ELF-1 (cell line): ENCODE data around the gene LRP1-AS.

Experiments
- DNase-seq: peaks from one replicate; pipeline ENCODE4 v3.0.0-alpha.2; 2016; ENCODE audit warnings: low read depth, low spot score

The LRP1-AS gene

DNA sequence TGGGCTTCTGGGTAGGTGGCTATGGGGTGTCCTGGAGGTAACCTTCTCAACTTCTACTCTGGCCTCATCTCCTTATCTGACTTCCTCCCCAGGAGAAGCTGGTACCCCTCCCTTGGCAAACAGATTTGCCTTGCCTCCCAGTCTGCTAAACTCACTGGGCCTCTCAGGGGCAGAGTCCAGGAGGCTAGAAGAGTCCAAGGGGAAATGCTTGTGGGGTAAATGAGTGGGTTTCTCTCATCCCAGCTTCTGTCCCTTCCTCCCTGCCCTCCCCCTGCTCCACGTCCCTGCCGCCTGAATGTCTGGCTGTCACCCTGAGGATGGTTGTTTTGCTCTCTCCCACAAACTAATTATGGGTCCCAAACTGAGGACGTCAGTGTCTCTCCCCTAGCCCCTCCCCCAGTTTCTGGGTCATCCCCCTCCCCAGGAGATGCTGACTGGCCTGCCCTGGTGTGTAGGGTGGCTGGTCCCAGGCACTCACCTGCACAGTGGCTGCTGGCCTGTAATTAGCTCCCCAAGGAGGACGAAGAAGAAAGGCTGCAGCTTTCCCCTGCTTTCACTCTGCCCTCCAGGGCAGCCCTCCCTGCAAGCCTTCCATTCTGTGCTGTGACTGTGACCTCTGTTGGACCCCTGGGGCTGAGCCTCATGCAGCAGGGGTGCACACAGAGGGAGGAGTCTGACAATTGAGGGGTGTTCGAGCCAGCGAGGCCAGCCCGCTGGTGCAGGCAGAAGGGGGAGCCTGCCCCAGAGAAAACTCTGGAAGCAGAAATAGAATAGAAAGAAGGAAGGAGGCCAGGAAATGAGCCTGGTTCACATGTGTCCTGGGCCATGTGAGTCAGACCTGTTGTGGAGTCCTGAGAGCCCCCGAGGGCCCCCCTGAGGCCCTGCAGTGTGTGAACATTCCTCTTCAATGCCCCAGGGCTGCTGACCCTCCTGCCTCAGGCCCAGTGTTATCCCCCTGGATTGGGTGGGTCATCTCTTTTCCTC lies at the start of gene LRP1-AS:
LRP1-AS (minus strand) TSS at position 659 of the 984 bp plus-strand sequence.
- peak; percentile 71 for DNase-seq

- no peak for DNase-seq
Observed at GRCh38 chr12:57196956-57197355, 49.5 kb upstream of the LRP1-AS start.

DNA sequence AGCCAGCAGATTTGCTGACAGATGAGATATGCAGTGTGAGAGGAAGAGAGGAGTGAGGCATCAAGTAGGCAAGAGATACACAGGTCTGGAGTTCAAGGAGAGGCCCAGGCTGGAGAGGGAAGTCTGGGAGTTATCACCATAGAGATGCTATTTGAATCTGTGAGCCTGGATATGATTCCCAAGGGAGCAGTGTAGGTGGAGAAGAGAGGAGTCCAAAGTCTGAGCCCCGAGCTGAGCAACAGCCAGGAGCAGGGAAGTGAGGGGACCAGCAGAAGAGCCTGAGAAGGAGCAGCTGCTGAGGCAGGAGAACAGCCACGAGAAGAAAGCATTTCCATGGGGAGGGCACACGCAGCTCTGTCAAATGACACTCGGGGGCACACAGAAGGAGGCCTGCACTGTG lies 49.0 kb upstream of the LRP1-AS start:
- DNase-seq, result no peak

DNA sequence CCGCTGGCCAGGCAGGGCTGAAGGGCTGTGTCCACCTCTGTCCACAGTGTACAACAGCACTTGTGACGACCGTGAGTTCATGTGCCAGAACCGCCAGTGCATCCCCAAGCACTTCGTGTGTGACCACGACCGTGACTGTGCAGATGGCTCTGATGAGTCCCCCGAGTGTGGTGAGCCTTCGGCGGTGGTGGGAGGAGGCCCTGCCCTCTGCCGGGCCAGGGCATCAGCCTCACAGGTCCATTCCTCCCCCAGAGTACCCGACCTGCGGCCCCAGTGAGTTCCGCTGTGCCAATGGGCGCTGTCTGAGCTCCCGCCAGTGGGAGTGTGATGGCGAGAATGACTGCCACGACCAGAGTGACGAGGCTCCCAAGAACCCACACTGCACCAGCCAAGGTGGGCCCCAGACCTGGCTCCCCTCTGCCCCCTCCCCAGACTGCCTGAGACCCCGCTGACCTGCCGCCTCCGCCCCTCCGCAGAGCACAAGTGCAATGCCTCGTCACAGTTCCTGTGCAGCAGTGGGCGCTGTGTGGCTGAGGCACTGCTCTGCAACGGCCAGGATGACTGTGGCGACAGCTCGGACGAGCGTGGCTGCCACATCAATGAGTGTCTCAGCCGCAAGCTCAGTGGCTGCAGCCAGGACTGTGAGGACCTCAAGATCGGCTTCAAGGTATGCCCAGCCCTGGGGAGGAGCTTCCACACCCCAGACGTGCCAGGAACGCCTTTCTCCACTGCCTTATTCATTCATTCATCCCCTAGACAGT lies 48.4 kb upstream of the LRP1-AS start:
- no peak for DNase-seq

GRCh38 chr12:57195186-57195585 lies 47.8 kb upstream of the LRP1-AS start:
- no peak for DNase-seq

DNA sequence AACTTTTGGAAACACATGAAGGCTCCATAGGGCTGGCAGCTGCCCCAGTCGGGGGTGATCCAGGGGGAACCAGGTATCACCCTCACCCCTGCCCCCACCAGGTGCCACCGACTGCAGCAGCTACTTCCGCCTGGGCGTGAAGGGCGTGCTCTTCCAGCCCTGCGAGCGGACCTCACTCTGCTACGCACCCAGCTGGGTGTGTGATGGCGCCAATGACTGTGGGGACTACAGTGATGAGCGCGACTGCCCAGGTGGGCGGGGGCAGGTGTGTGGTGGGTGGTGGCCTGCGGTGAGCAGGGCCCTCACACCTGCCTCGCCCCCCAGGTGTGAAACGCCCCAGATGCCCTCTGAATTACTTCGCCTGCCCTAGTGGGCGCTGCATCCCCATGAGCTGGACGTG lies 46.8 kb upstream of the LRP1-AS start:
- no peak for DNase-seq

- no peak for DNase-seq
Observed at GRCh38 chr12:57193706-57194245, 46.4 kb upstream of the LRP1-AS start.

DNA sequence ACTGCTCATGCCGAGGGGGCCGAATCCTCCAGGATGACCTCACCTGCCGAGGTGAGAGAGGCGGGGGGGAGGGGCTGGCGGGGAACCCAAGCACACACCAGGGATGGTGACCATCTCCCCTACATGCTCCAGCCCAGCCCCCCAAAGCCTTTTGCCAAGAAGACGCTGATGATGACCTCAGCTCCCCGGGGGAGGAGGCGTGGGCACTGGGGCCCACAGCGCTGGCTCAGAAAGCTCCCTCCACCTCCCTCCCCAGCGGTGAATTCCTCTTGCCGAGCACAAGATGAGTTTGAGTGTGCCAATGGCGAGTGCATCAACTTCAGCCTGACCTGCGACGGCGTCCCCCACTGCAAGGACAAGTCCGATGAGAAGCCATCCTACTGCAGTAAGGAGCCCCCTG lies 45.5 kb upstream of the LRP1-AS start:
- no peak for DNase-seq

DNA sequence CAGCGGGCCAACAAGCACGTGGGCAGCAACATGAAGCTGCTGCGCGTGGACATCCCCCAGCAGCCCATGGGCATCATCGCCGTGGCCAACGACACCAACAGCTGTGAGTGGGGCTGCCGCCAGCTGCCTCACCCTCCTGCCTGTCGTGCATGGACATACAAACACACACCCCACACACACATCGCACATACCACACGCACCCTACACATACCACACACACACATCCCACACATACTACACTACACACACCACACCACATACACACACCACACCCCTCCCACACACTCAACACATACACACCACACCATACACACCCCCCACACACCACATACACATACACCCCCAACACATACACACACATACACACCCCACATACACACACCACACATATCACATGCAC lies 44.0 kb upstream of the LRP1-AS start:
- DNase-seq, result no peak

DNA sequence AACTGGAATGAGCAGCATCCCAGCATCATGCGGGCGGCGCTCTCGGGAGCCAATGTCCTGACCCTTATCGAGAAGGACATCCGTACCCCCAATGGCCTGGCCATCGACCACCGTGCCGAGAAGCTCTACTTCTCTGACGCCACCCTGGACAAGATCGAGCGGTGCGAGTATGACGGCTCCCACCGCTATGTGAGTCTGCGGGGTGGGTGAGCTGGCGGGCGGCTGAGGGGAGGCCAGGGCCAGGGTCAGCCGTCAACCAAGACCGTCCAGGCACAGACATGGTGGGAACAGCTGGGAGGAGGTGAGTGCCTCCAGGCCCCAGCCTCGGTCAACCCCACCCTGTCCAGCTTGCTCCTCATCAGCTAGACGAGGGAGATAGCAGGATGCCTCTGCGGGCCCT lies 43.4 kb upstream of the LRP1-AS start:
- DNase-seq, result no peak

DNA sequence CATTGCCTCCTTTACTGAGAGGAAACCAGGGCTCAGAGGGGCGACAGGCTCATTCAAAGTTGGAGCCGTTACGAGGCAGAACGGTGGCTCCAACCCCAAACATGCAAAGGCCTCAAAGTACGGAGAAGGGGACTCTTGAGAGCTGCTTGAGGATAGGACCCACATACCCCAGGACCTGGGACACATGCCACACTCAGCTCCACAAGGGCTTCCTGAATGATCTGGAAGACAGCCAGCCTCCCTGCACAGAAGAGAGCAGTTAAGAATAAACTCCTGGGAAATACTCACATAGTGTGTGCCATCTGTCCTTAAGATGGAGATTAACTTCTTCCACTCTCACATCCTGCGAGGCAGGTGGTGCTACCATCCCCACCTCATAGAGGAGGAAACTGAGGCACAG lies 42.6 kb upstream of the LRP1-AS start:
- no peak for DNase-seq

DNA sequence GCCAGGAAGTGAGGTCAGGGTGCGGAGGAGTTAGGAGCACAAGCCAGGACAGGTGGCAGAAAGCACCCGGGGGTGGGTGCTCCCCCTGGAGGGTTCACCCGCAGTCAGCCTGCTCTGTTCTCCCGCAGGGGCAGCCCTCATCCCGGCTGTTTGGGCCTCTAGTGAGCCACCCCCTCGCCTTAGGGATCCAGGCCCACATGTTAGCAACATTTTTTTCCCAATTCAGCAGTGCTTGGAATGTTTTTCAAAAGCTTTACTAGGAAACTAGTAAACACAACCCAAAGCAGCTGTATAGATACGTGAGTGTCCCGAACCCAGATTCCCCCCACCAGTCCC lies 40.6 kb upstream of the LRP1-AS start:
- DNase-seq, result no peak

DNA sequence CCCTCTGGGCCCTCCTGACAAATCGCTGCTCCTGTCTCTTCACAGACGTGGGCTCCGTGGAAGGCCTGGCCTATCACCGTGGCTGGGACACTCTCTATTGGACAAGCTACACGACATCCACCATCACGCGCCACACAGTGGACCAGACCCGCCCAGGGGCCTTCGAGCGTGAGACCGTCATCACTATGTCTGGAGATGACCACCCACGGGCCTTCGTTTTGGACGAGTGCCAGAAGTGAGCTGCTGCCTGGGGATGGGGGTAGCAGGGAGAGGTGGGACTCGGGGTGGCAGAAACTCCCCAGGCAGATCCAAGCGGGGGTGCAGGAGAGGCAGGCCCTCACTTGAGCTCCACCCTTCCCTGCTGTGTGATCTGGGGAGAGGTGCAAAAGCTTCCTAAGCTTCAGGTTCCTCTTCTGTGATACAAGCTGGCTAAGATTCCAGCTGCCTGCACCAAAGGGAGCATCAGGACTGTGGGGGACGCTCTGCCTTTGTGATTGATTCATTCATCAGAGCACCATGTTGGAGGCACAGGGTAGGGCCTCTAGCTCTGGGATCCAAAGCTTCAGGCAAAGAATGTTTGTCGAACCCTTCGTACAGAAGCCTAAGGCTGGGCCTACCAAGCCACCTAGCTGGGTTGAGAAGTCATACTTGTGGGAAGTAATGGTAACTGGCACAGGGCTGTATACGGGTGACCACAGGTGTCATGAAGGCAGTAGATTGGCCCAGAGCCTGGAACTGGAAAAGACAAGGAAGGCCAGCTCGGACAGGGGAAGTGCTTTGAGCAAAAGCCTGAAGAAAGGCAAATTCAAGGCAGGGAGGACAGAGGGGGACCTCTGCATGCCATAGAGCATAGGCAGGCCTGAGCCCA lies 40.0 kb upstream of the LRP1-AS start:
- no peak for DNase-seq

DNA sequence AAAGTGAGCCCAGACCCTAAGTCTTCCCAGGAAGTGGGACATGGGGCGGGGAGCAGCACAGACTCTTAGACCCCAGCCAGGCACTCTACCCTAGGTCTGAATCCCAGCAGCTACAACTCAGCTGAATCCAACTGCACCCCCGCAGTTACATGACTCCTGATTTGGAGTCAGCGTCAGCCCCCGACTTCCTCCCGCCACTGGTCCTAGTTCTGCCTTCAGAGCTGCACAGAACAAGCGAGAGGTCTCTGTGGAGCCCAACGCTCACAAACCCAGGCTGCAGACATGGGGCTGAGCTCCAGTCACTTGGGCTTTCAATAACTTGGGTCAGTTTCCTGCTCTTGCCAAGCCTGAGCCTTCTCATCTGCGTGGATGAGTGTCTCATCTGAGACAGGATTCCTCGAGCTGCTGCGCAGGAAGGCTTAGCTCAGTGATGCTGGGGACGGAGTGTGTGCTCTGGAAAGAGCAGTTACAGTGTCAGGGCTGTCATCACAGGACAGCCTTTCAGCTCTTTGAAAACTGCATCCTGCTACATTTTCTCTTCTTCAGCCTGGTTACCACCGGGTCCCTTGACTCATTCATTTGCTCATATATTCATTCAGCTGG lies 38.6 kb upstream of the LRP1-AS start:
- no peak for DNase-seq

DNA sequence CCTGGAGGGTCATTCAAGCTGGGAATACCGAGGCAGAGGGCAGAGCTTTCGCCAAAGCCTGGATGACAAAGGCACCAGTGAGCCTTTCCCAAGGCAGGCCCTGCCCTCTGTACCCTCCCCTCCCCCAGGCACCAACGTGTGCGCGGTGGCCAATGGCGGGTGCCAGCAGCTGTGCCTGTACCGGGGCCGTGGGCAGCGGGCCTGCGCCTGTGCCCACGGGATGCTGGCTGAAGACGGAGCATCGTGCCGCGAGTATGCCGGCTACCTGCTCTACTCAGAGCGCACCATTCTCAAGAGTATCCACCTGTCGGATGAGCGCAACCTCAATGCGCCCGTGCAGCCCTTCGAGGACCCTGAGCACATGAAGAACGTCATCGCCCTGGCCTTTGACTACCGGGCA lies 38.0 kb upstream of the LRP1-AS start:
- no peak for DNase-seq

GRCh38 chr12:57183939-57184725 lies 36.7 kb upstream of the LRP1-AS start:
- DNase-seq, result no peak

GRCh38 chr12:57182918-57183575 lies 35.6 kb upstream of the LRP1-AS start:
- peak; percentile 95 for DNase-seq

DNA sequence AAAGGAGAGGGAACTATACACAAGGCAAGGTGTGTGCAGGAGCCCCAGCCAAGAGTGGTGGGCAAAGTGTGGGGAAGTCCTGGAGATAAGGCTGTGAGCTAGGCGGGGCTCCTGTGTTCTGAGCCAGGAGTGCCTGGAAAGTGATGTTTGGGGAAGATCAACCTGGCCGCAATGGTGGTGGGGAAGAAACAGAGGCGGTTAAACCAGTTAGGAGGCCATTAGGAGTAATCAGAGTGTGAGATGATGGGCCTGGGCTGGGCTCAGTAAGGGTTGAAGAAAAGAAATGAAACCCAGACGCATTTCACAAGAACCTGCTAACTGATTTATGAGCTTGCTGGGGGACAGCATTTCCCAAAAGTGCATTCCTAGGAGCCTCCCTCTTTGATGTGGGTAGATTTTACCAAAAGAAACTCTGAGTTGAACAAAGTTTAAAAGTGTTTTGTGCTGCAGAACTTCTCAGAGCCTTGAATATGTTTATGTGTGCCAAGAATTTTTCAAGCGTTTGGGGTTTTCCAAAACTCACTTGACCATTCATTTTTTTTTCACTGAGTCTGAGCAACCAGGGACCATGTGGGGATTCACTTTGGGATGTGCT lies 34.2 kb upstream of the LRP1-AS start:
- DNase-seq, result peak; percentile 63

DNA sequence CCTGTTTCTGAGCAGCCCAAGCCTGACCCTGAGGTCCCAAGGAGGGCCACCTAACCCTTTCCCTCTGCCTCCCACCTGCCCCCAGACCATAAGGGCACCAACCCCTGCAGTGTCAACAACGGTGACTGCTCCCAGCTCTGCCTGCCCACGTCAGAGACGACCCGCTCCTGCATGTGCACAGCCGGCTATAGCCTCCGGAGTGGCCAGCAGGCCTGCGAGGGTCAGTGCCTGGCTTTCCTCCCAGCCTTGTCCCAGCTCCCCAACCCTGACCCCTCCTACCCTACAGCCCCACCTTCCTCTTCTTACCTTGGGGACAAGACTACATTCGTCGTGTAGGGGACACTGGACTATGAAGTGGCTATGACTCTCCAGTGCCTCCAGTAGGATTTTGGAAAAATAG lies 33.7 kb upstream of the LRP1-AS start:
- DNase-seq, result no peak
